GDM1 (cell line): ENCODE results near the gene ZNF804B.

Source experiments
- DNase-seq: peaks from one replicate; lab custom pipeline; 2025; lab: John Stamatoyannopoulos, UW

ZNF804B gene

DNA sequence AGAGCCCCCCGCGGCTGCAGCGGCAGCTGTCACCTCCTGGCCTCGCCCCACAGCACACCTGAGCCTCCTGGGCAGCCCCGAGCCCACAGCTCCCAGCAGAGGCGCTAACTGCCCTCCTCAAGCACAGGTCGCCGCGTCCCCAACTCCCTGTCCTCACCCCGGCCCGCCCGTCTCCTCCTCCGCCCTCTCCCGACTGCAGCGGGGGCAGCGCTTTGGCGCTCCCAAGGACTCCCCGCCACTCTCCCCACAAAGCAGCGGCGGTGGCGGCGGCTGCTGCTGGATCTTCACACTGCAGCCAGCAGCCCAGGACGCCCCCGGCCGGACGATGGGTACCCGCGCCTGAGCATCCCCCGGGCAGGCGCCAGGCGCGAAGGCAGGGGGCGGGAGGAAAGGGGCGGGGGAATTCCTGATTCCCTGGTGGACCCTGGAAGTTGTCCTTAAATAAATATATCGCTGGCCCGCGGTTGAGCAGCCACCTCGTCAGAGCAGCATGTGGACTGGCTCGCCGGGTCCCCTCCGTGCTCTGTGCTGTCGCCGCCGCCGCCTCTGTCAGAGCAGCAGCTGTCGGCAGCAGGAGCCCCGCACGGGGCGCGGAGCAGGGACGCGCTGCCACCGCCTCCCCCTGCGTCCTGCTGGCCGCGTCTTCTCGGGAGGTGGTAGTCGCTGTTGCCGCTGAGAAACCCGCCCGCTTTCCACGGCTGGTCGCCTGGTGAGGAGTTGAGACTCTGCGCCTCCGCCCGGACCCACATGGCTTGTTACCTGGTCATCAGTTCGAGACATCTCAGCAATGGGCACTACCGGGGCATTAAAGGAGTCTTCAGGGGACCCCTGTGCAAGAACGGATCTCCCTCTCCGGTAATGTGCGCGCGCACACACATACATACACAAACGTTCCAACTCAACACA, at the start of gene ZNF804B:
Gene ZNF804B (plus strand): TSS at position 471 of the 906 bp plus-strand sequence. CDS start 277 bp downstream, at position 748.
- DNase-seq, result no peak

DNA sequence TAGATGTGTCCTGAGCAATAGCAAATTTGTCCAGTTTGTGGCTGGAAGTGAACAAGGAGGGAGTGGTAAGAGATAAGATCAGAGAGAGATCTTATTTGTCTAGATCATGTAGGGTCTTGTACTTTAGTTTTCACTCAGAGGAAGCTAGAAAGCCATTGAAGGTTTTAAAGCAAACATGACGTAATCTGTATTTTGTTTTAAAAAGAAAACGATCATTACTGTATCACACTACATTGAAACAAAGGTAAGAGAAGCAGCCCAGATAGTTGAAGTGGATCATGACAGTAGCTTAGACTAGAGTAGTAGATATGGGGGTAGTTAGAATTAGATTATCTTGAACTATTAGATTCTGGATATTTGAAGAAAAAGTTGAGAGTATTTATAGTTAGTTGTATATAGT, 23.6 kb upstream of the ZNF804B start:
- no peak for DNase-seq

DNA sequence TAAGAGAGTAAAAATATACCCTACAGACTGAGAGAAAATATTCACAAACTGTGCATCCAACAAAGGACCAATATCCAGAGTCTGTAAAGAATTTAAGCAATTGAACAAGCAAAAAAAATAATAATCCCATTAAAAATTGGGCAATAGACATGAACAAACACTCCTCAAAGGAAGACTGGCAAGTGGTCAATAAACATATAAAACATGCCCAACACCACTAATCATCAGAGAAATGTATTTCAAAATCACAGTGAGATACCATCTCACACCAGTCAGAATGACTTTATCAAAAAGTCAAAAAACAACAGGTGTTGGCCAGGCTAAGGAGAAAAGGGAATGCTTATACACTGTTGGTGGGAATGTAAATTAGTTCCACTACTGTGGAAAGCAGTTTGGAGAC, 21.9 kb upstream of the ZNF804B start:
- no peak for DNase-seq

DNA sequence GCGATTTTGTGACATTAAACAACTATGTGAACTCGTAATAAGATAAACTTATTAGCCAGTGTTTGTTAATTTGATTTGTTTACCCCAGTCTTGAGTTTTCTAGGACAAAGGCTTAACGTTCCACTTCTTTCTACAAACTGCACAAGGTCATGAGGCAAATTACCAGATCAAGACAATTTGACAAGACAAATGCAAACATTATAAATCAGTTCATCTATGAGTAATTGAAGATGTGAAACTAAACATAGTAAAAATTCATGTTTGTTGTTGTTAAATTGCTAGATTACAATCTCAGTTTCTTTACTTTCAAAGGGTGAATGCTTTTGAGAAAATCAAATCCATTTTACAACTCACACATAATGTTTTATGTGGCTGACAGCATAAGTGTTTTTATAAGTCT, 13.4 kb upstream of the ZNF804B start:
- DNase-seq, result no peak

DNA sequence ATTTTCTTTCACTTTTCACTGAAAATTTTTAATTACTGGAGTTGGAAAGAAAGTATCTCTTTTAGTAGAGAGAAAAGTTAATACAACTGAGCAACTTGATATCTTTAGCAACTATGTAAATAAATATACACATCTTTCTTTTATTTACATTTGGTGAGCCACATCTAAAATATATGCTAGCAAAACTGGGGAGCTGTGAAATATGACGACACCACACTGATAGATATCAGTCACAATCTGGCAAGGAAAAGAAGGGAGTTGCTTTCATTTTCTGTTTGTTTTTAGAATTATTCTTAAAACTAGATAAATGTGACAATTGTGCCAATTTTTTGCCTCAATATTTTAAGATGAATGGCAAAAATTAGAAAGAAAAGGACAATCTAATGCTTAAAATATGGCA, 2.7 kb upstream of the ZNF804B start:
- DNase-seq, result no peak

DNA sequence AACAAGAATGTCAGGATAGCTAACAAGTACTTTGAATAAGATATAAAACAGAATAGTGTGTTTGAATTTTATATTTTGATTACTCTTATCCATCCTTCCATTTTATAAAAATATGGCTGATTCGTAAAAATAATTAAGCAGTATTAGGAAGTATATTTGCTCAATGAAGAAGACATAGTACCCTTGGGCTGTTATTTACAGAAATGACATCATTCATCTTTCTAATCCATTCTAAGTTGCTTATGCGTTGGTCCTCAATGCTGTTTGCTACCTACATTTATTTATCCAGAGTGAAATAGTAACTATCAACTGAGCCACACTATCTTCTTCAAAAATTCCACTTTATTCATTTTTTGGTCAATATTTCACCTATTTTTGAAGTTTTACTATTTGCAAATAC, 2.1 kb upstream of the ZNF804B start:
- DNase-seq, result no peak

DNA sequence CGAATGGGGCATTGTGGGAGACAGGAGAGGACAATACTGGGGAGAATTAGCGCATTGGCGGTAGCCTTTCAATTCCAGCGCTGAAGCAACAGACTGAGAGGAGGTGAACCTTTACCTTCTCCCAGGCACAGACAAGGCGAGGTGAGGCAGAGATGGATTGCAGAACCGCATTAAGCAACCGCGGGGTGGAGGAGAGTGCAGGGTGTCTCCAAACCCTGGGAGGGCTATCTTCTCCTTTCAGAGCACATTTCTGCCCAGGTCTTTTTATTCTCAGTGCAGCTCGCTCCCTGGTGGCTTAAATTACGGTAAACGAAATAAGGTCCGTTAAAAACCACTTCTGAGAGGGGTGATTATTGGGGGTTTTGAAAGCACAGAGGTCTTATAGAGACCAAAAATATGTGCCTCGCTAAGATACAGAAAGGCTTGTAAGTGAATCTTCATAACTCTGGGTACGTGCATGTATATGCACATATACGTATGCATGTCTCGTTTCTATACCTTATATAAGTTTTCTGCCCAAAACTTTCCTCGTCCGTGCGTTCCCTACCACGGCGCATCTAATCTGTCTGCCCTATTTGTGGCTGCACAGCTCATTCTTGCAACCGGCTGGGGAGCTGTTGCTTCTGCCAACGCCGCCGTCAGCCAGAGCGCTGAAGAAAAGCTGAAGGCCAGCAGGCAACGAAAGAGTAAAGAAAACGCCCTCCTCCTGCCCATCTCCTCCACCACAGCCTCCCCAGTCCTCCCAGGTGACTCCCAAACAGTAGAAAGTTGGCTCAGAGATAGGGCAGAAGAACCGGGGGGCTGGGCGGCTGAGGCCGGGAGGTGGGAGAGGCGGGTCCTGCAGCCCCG, 895 bp upstream of the ZNF804B start:
- DNase-seq, result no peak

DNA sequence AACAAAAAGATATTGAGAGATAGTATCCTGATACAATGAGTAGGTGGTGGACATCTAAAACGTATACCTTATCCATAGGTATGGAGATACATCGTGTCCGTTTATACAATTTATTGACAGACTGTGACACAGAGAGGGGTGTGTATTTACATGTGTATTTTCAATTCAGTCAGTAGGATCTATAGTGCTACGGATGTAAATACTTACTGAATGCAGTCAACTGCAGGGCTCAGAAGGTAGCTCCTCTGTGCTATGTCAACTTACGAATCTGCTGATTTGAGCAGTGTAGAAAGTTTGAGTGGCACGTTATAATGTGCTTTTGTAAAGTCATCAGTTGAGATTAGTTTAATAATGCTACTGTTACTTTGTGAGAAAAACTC, 626 bp downstream of the ZNF804B start:
- DNase-seq, result no peak

DNA sequence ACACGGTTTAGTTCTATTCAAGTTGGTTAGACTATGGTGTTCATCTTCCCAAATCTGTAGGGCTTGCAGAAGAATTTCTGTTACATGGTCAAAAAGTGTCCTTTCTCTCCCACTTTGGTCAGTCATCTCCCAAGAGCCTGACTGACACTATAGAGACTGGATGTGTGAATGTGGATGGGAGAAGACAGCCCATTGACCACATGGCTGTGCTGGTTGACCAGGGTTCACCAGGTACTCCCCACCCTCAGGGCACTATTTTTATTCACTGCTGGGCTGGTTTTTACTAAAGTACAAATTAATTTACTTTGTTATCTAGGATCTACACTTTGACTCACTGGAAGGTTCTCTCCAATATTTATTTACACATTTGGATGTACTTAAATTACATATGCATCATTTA, 2.3 kb downstream of the ZNF804B start:
- no peak for DNase-seq

DNA sequence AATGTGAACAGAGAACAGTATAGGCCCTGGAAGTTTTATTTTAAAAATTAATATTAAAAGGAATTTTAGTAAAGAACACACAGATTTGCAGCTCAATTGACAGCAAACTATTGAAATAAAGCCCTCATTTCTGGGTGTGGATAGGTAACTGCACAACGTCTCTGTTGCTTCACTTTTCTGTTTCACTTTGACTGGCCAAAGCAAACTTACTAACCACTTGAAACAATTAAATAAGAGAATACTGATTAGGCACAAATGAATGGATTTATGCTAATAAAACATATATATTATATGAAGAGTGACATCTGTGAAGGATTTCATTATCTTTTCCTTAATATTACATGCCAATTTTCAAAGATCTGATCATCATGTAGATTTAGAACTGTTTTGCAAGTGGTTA, 11.9 kb downstream of the ZNF804B start:
- no peak for DNase-seq

DNA sequence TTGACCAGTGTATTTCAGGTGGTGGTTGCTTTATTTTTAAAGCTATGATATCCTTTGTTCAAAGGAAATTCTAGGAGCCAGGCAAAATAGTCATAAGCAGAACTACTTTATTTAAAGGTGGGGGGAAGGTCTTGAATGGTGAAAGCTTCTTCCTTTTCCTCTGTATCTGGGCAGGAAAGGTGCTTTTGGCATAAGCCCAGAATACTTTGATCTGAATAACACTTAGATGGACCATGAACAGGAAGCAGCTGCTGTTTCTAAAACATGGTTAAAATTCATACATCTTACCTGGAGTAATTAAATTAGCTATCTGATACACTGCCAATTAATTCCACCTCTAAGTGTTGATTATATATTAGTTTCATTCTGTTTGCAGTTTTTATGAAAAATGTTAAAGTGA, 13.3 kb downstream of the ZNF804B start:
- no peak for DNase-seq

DNA sequence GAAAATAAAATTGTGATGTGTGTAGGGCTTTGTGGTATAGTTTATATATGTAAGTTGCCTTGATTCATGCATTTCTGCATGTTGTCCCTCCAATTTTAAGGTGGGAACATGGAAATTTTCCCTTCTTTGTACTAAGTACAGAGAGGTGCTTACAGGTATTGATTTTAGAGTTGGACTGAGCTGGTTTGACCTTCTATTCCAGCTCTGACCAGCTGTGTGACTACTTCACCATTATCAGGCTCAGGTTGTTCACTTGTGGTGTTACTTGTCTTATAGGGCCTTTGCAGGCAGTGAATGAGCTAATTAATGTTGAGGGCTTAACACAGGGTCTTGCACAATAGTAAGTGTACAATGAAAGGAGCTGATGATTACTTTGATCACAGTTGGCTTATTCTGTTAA, 16.3 kb downstream of the ZNF804B start:
- DNase-seq, result no peak

DNA sequence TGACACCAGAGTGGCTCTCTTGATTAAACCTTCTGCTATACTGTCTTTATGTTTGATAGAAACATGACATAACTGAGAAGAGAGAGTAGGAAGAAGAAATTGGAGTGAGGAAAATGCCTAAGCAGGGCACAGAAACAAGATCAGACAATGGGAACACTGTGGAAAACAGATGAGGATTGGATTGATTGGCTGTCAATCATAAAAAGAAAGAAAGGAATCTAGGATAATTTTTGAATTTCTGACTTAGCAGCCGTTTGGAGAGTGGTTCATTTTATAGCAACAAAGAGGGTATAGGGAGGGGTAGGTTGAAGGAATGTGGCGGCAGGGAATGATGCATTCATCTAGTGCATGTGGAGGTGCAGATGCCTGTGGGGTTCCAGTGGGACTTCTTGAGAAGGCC, 28.3 kb downstream of the ZNF804B start:
- DNase-seq, result no peak

DNA sequence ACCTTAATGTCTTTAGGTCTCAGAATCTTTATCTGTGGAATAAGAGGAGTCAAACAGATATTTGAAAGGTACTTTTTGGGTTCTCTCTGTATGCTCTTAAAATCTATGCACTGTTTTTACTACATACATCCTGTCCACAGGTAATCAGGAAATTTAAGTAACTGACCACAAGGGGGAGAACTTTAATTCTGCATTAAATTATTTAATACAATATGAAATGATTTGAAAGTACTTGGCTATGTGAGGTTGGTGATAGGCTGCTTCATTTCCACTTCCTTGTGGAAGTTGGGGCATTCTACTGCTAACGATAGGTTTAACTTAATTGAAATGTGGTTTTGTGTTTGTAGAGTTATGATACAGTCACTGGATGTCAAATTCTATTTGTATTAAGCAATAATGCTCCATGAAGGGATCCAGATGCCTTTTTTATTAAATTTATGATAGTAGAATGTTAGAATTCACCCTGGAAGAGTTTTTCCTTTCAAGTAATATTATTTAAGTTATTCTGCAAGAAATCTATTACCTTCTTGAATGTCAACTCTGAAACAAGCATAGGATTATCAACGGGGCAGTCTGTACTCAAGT, 30.1 kb downstream of the ZNF804B start:
- DNase-seq, result no peak

DNA sequence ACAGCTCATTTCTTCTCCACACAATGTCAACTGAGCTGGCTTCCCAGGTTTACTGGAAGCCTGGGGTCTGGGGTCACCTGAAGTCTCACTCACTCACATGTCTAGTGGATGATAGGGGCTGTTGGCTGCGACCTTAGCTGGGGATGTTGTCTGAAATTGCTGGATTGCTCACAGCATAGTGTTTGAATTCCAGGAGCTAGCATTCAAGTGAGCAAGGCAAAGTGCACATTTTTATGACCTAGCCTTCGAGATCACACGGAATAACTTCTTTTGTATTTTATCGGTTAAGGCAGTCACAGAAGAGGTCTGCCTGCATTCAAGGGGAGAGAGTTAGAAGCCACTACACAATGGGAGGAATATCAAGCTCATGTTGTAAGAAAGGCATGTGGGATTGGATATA, 32.4 kb downstream of the ZNF804B start:
- DNase-seq, result no peak

DNA sequence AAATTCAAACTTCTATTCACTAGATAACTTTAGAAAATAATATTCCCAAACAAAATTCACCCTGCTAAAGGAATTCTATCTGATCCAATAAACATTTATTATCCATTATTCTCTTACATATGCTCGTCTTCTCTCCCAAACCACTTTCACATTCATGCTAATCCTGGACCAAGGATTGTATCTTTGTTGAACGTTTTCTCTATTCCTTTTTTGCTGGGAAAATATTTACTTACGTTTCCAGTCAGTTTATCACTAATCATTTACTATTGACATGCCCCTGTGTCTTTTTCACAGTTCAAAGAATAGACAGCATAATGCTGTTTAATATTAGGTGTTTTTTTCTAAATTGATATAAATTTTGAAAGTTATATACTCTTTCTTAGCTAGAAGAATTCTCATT, 32.9 kb downstream of the ZNF804B start:
- DNase-seq, result no peak

DNA sequence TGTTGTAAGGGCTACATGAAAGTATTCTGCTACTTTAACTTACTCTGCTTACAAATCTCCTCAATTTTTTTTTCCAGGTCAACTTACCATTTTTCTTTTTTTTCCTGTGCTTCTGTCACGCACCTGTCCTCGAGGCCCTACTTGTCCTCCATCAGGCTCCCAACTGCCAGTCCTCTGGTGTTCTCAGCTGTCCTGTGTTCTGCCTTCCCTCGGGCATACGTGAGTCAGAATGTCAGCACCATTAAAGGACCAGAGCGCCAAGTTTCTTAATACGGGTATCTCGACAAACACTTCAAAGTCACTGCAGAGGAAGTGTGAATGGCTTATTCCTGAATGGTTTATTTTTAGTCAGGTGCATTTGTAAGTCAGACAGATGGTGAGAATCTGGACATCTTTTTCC, 36.1 kb downstream of the ZNF804B start, which contains the start of gene TEX47:
Gene TEX47 (minus strand): TSS at position 185 of the 400 bp plus-strand sequence. CDS start 795 bp downstream, outside the sequence.
- DNase-seq, result no peak

DNA sequence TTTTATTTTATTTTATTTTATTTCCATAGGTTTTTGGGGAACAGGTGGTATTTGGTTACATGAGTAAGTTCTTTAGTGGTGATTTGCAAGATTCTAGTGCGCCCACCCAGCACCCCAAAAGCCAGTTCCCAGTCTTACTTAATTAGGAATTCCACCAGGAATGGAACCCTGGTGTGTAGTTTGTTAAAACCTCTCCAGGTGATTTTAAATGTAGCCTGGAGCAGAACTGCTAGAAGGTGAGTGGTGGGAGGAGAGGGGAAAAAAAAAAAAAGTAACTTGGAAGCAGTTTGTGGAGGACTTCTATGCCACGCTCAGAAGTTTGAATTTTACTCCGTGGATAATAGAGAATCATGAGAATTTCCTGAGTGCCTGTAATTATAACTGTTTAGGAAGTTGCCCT, 41.5 kb downstream of the ZNF804B start:
- DNase-seq, result no peak

DNA sequence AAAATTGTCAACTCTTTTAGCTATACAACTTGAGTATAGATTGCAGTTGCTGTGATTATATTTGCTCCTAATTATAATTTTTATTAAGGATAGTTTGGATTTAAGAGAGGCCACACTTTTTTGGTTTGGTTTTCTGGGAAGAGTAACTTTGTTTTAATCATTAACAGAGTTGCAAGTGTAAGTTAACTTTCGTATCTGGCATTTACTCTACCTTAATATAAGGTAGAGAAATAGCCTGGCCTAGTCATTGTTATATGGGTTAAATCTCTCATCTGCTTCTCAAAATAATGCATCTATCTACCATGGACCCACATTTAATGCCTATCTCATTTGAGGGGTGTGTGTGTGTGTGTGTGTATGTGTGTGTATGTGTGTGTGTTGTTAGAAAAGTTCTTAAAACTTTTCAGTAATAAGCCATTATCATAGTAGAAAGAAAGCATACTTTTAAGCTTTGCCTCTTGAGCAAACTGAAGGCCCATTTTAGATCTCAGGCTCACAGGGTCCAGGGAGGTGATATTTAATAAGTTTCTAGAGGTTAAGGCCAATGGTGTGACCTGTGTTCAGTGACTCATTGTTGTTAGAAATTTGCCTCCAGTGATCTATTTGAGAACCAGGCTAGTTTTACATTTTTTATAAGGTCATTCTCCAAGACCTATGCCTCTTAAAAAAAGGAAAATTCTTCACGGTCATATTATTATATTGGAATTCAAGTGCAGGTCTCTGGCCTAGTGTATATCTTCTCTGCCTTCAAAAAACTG, 47.0 kb downstream of the ZNF804B start:
- no peak for DNase-seq

DNA sequence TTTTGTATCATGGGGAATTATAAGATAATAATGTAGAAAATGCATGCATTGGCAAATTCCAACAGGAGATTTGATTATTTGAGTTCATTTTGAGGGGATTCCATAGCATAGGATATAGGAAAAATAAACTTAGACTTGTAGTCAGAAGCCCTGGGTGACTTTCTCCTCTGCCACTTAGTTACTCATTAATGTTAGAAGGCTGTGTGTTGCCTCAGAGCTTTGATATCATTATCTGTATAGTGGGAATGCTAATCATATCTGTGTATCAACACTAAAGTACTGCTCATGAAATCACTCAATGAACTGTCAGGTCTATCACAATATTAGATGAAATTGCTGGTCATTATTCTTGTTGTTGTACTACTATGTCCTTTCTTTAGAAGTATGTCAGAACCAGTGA, 59.1 kb downstream of the ZNF804B start:
- DNase-seq, result no peak

DNA sequence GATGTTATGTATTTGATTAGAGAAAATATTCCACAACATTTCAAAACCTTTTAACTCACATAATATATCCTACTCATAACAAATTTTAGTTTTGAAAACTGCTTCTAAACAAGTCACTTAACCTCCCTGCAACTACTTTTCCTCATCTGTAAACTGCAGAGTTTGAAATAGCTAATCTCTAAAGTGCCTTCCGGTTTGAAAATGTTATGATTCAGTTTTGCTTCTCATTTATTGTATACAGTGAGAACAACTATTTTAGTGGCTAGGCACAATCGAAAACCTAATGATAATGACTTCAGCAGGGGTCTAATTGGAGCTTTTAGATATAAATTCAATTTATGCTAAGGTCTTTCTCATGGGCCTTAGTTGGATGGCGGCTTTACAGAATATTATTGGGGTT, 66.7 kb downstream of the ZNF804B start:
- no peak for DNase-seq

DNA sequence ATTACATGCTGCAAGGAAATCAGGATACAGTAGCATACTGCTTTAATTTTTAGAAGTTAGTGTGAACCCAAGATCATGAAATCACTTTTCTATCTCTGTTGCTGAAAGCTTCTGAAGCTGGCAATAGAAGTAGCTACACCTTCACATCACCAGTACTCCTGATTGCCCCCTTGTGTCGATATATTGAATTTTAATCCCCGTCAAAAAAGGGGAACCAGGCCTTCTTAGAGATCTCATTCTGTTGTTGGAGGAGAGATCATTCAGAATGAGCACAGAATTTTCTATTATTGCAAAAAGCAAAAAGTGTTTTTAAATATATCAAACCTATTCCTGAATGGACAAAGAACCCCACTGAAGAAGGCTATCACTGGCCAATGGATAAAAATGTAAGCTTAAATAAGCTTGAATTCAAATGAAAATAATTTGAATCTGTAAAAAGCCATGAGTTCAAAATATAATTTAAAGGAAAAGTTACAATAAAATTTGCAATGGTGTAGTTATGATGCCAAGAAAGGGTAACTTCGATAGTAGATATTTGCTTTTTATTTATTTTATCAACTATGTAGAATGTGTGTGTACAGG, 75.7 kb downstream of the ZNF804B start:
- DNase-seq, result no peak
